SK-N-MC (cell line): ENCODE data around the gene TMEM41B.

Experiments used
- DNase-seq: peaks from one replicate; pipeline ENCODE4 v3.0.0-alpha.2; 2011; ENCODE audit warnings: low read depth, low spot score
- H3K27ac ChIP-seq: fragments of 200-600 bp; sonication (generic); 2 replicates; pipeline ENCODE4 v1.5.1; 2016; ENCODE audit warnings: mixed run types
- H3K36me3 ChIP-seq: fragments of 200-600 bp; sonication (generic); 2 replicates; pipeline ENCODE4 v1.6.1; 2017; ENCODE audit warnings: antibody characterized with exemption, low read length, mixed read lengths; ENCODE audit not compliant: insufficient read depth
- H3K4me3 ChIP-seq: fragments of 200-600 bp; sonication (generic); 2 replicates; pipeline ENCODE4 v1.5.1; 2016
- H3K9ac ChIP-seq: fragments of 200-600 bp; sonication (generic); 2 replicates; pipeline ENCODE4 v1.8.0; 2017; ENCODE audit warnings: mixed run types, mixed read lengths; ENCODE audit not compliant: insufficient read length
- H3K9me3 ChIP-seq: fragments of 200-600 bp; sonication (generic); 2 replicates; pipeline ENCODE4 v1.6.1; 2017; ENCODE audit warnings: low read depth, mild to moderate bottlenecking, antibody characterized with exemption, low read length, moderate library complexity, mixed read lengths
- EZH2 ChIP-seq: fragments of 200-600 bp; sonication (generic); IDR thresholded peaks from one replicate; pipeline ENCODE4 v1.6.1; 2017; ENCODE audit warnings: antibody characterized with exemption
- FOXP2 ChIP-seq: optimal IDR thresholded peaks from 2 replicates; pipeline ENCODE3; 2011; ENCODE audit warnings: mild to moderate bottlenecking, moderate library complexity; ENCODE audit not compliant: insufficient read depth; ENCODE audit errors: extremely low read length, control extremely low read depth
- POLR2AphosphoS5 ChIP-seq: IDR thresholded peaks from 2 replicates; pipeline ENCODE4 v1.6.1; 2012; ENCODE audit warnings: mild to moderate bottlenecking, low read depth, low read length, borderline replicate concordance

The TMEM41B gene

GRCh38 chr11:9277176-9277575 lies 37.2 kb downstream of the TMEM41B start:
- H3K36me3 ChIP-seq = peaks cover 23% of the 10 kb centered on the region
- TF ChIP-seq FOXP2 = no peak
- TF ChIP-seq EZH2 = no peak
- TF ChIP-seq POLR2AphosphoS5 = no peak
- H3K9me3 ChIP-seq = no peaks in the 10 kb centered on the region
- H3K9ac ChIP-seq = no peak overlapping the region
- no peak overlapping the region for H3K4me3 ChIP-seq
- no peak for DNase-seq
- H3K27ac ChIP-seq = no peak overlapping the region

DNA sequence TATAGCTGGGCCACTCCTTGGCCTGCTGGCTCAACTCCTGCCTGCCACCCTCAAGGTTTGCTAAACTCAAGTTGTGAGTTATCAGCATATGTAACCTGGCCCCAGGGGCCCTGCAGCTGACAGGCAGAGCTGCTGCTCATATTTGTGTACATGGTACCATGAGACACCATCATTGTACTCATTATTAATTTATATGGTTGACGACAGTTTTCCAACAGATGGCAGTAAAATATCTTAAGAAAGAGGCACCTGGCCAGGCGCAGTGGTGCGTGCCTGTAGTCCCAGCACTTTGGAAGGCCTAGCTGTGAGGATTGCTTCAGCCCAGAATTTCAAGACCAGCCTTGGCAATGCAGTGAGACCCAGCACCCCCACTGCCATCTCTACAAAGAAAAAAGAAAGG lies 37.8 kb downstream of the TMEM41B start:
- TF ChIP-seq EZH2 (no peak), FOXP2 (no peak), POLR2AphosphoS5 (no peak)
- Histone ChIP-seq H3K4me3 (no peak overlapping the region), H3K9ac (no peak overlapping the region), H3K36me3 (peaks cover 19% of the 10 kb centered on the region), H3K27ac (no peak overlapping the region), H3K9me3 (no peaks in the 10 kb centered on the region)
- DNase-seq = no peak

DNA sequence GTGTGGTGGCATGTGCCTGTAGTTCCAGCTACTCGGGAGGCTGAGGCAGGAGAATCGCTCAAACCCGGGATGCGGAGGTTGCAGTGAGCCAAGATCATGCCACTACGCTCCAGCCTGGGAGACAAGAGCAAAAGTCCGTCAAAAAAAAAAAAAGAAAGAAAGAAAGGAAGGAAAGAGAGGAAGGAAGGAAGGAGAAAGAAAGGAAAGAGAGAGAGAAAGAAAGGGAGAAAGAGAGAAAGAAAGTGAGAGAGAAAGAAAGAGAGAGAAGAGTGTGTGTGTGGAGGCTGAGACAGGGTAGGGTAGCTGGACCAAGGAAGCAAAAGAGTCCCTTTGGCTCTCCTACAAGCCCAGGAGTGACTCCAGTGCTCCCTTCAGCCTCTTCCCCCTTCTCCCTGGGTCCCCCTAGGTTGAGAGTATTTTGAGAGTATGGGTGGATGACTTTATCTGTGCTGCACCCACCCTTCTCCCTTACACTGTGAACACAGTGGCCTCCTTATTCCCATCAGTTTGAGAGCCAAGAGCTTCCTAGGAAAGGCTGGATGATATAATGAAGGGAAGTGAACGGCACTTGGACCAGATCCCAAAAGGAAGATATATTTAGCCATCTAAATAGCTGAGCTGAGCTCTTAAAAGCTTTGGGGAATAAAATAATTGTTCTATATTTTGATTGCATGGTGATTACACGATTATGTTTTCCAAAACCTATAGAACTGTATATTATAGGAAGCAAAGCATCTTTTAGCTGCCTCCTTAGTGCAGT lies 39.7 kb downstream of the TMEM41B start:
- no peak for TF ChIP-seq POLR2AphosphoS5
- no peak for TF ChIP-seq EZH2
- TF ChIP-seq FOXP2 = no peak
- H3K36me3 ChIP-seq = peaks cover 6% of the 10 kb centered on the region; the same call in 1 of the 2 replicates
- H3K9me3 ChIP-seq = no peaks in the 10 kb centered on the region
- no peak overlapping the region for H3K9ac ChIP-seq
- H3K27ac ChIP-seq = 0 out of 2 replicates have a peak overlapping the region, but pooled peaks have one; percentile 49
- no peak for DNase-seq
- no peak overlapping the region for H3K4me3 ChIP-seq

GRCh38 chr11:9273376-9274336 lies 40.7 kb downstream of the TMEM41B start:
- Histone ChIP-seq H3K9ac (no peak overlapping the region), H3K27ac (0 out of 2 replicates have a peak overlapping the region, but pooled peaks have one; percentile 25), H3K36me3 (0 out of 2 replicates have a peak, but pooled peaks cover 6% of the 10 kb centered on the region), H3K9me3 (no peaks in the 10 kb centered on the region), H3K4me3 (no peak overlapping the region)
- TF ChIP-seq POLR2AphosphoS5 = no peak; the same call in 1 of the 2 replicates
- TF ChIP-seq FOXP2 = no peak
- no peak for TF ChIP-seq EZH2
- DNase-seq = no peak

DNA sequence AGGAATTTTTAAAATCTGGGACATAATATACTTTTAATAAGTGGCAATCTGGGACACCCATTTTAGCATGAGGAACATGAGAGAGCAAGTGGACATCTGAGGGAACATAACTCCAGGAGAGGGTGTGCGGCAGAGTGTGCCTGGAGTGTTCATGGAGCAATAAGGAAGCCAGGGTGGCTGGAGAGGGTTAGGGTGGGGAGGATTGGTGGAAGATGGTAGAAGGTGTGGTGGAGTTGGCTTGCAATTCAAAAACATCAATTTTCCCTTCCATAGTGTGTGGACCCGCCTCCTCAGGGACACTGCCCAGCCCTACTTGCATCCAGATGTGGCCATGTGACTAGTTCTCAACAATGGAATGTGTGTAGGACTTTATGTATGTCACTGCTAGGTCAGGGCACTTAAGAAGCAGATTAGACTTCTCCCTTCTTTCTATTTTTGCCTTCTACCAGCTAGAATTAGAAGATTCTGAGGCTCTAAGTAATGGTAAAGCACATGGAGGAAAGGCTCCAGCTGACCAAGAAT lies 44.8 kb downstream of the TMEM41B start:
- Histone ChIP-seq H3K4me3 (no peak overlapping the region), H3K9ac (no peak overlapping the region), H3K9me3 (no peaks in the 10 kb centered on the region), H3K27ac (no peak overlapping the region), H3K36me3 (no peaks in the 10 kb centered on the region)
- no peak for TF ChIP-seq FOXP2
- TF ChIP-seq POLR2AphosphoS5 = no peak
- no peak for TF ChIP-seq EZH2
- no peak for DNase-seq

- no peak overlapping the region for H3K4me3 ChIP-seq
- H3K27ac ChIP-seq = no peak overlapping the region
- no peaks in the 10 kb centered on the region for H3K36me3 ChIP-seq
- TF ChIP-seq EZH2 = no peak
- TF ChIP-seq POLR2AphosphoS5 = no peak
- TF ChIP-seq FOXP2 = no peak
- no peak overlapping the region for H3K9ac ChIP-seq
- no peak for DNase-seq
- no peaks in the 10 kb centered on the region for H3K9me3 ChIP-seq
Observed at GRCh38 chr11:9267680-9268079, 46.7 kb downstream of the TMEM41B start.

DNA sequence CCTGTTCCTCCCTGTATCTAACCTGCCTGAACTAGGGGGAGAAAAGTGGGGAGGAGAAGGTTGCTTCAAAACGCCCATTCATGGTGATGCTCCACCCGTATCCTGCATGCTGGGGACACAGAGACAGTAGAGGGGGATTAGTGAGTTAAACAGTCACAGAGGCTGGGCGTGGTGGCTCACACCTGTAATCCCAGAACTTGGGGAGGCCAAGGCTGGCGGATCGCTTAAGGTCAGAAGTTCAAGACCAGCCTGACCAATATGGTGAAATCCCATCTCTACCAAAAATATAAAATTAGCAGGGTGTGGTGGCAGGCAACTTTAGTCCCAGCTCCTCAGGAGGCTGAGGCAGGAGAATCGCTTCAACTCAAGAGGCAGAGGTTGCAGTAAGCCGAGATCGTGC lies 47.5 kb downstream of the TMEM41B start:
- DNase-seq = no peak
- Histone ChIP-seq H3K27ac (no peak overlapping the region), H3K9ac (no peak overlapping the region), H3K9me3 (no peaks in the 10 kb centered on the region), H3K36me3 (no peaks in the 10 kb centered on the region), H3K4me3 (no peak overlapping the region)
- TF ChIP-seq FOXP2 (no peak), POLR2AphosphoS5 (no peak), EZH2 (no peak)
